HG03039 (cell line): ENCODE results near the gene PRKN.

ENCODE experiments used
- ATAC-seq: cut with Tn5 transposase; IDR thresholded peaks from one replicate; pipeline ENCODE4 v1.9.1; 2021; ENCODE audit warnings: mild to moderate bottlenecking, moderate library complexity; ENCODE audit not compliant: unreplicated experiment

PRKN gene

GRCh38 chr6:162471842-162472241, 255.7 kb downstream of the PRKN start:
- ATAC-seq = no peak

- ATAC-seq = no peak
These were observed 259.2 kb downstream of the PRKN start for GRCh38 chr6:162468326-162468725.

- ATAC-seq = no peak
These were observed 259.9 kb downstream of the PRKN start for GRCh38 chr6:162467679-162468078.

GRCh38 chr6:162463576-162463975, 264.0 kb downstream of the PRKN start:
- ATAC-seq = no peak

- ATAC-seq = no peak
These were observed 267.6 kb downstream of the PRKN start for GRCh38 chr6:162459985-162460384.

GRCh38 chr6:162450358-162450757, 277.2 kb downstream of the PRKN start:
- no peak for ATAC-seq

- ATAC-seq = no peak
These were observed 279.3 kb downstream of the PRKN start for GRCh38 chr6:162448294-162448693.

GRCh38 chr6:162443101-162443500, 284.5 kb downstream of the PRKN start:
- no peak for ATAC-seq

GRCh38 chr6:162442687-162443086, 284.9 kb downstream of the PRKN start:
- ATAC-seq = no peak

GRCh38 chr6:162441991-162442390, 285.6 kb downstream of the PRKN start:
- ATAC-seq = no peak

- ATAC-seq = no peak
These were observed 288.6 kb downstream of the PRKN start for GRCh38 chr6:162438980-162439379.

GRCh38 chr6:162435071-162435470, 292.5 kb downstream of the PRKN start:
- ATAC-seq = no peak

GRCh38 chr6:162421004-162421403, 306.6 kb downstream of the PRKN start:
- ATAC-seq = no peak

- no peak for ATAC-seq
These were observed 310.6 kb downstream of the PRKN start for GRCh38 chr6:162416831-162417537.

- ATAC-seq = no peak
These were observed 311.3 kb downstream of the PRKN start for GRCh38 chr6:162416307-162416706.

GRCh38 chr6:162409741-162410691, 317.6 kb downstream of the PRKN start:
- ATAC-seq = no peak

- ATAC-seq = no peak
These were observed 318.6 kb downstream of the PRKN start for GRCh38 chr6:162408826-162409535.

GRCh38 chr6:162404951-162405350, 322.6 kb downstream of the PRKN start:
- ATAC-seq = no peak

- ATAC-seq = no peak
These were observed 324.5 kb downstream of the PRKN start for GRCh38 chr6:162403031-162403430.

GRCh38 chr6:162395181-162395580, 332.4 kb downstream of the PRKN start:
- ATAC-seq = no peak
